AG04449 (cell line): ENCODE measurements around the gene MSX1.

Experiments used
- CTCF ChIA-PET: fragments of 350-600 bp; formaldehyde crosslinking; extraction: SDS; loops from one replicate; lab custom pipeline; 2021; ENCODE audit warnings: antibody characterized with exemption; lab: Yijun Ruan, JAX
- POLR2A ChIA-PET: fragments of 400-600, 350-600 bp; formaldehyde crosslinking; extraction: SDS; loops from one replicate; lab custom pipeline; 2020; ENCODE audit warnings: antibody characterized with exemption, inconsistent platforms; lab: Yijun Ruan, JAX
- DNase-seq: peaks from one replicate; pipeline ENCODE4 v3.0.0-alpha.2; 2010; ENCODE audit warnings: low read depth, low spot score
- H3K4me3 ChIP-seq: 2 replicates; pipeline ENCODE4 v1.5.1; 2011; ENCODE audit warnings: low read depth, mild to moderate bottlenecking, control low read depth, low read length
- TF ChIP-seq, protein P1 (sequence below): IDR thresholded peaks from one replicate; pipeline ENCODE4 v1.5.1; 2011; ENCODE audit warnings: mild to moderate bottlenecking, moderate library complexity, low read length, control low read depth, inconsistent platforms; ENCODE audit not compliant: insufficient read depth; ENCODE audit errors: missing control alignments

The MSX1 gene

DNA sequence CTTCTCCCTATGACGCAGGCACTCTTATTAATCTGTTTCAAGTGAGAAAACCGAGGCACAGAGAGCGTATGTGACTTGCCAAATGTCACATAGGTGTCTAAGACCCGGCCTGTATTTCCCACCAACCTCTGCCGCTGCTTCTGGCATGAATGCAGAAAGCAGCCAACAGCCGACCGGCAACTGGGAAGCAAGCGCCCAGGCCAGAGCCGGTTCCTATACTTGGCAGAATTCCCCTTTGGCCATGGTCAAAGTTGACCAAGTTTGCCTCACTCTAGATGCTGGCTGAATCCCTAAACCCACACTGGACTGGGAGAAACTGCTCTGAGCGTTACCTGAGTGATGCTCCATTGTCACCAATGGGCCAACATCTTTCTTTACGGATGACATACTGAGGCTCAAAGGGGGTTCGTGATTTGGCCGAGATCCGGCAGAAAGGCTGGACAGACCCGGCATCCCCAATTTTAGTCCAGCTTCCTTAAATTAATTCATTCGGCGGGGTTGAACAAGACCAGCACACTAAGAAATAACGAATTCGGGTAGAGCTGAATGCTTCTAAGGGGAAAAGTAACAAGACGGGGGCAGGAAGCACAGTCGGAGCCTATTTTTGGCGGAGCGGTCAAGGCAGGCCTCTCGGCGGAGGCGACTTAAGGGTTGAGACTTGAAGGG lies 11.2 kb downstream of the MSX1 start:
- ChIA-PET CTCF (interaction anchor here (1.5 kb wide), 2 partner anchors 10 to 191 kb away, joined by 3 to 6 read pairs; no protein-coding TSS in a partner anchor), POLR2A (no interaction called here)
- TF ChIP-seq, protein P1, sequence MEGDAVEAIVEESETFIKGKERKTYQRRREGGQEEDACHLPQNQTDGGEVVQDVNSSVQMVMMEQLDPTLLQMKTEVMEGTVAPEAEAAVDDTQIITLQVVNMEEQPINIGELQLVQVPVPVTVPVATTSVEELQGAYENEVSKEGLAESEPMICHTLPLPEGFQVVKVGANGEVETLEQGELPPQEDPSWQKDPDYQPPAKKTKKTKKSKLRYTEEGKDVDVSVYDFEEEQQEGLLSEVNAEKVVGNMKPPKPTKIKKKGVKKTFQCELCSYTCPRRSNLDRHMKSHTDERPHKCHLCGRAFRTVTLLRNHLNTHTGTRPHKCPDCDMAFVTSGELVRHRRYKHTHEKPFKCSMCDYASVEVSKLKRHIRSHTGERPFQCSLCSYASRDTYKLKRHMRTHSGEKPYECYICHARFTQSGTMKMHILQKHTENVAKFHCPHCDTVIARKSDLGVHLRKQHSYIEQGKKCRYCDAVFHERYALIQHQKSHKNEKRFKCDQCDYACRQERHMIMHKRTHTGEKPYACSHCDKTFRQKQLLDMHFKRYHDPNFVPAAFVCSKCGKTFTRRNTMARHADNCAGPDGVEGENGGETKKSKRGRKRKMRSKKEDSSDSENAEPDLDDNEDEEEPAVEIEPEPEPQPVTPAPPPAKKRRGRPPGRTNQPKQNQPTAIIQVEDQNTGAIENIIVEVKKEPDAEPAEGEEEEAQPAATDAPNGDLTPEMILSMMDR = no peak
- H3K4me3 ChIP-seq = no peak overlapping the region
- DNase-seq = no peak

DNA sequence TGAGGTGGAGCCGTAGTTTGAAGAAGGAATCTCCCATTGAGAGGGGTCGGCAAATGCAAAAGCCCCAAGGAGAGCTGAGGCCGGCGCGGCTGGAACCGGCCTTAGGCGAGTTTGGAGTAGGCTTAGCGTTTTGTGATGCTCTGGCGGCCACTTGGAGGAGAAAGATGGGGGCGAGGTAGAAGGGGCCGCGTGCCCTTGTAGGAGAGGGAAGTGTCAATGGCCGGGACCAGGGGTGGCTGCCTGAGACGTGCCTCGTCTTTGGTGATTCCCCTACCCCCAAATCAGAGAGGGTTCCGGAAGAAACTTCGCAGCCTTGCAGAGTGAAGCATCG lies 11.7 kb downstream of the MSX1 start:
- no peak overlapping the region for H3K4me3 ChIP-seq
- no peak for DNase-seq
- TF ChIP-seq, protein P1 = no peak
- CTCF ChIA-PET = interaction anchor here (0.9 to 1.5 kb wide), 4 partner anchors 8 to 383 kb away, joined by 3 to 6 read pairs (median 3); no protein-coding TSS in a partner anchor
- POLR2A ChIA-PET = no interaction called here

DNA sequence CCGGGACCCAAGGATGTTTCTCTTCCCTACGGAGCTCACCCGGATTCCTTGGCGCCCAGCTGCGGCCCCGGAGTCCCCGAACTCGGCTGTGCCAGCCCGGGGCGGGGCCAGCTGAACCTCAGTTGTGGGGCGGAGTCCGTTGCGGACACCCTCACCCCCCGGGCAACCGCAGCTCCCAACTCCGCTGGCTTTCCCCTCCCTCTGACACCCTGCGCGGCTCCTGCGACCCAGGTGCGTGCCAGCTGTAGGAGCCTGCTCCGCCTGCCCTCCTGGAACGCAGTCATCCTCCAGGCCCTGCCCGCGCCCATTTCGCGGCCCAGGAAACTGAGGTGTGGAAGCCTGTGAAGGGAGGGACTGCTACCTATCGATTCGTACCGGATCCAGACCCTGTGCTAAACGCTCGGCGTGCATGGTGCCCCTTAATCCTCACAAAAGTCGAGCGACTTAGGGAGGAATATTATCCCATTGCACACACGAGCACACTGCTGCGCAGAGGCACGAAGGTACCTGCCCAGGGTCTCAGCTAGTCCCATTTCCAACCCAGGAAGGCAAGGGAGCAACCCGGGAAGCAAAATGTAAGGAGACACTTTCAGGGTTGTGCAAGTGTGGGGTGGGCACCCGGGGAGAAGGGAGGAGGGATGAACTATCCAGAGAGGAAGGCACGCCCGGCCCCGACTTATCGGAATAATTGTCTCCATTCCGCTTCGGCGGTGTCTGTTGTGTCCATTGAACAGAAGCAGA lies 12.3 kb downstream of the MSX1 start:
- H3K4me3 ChIP-seq = no peak overlapping the region
- POLR2A ChIA-PET = no interaction called here
- TF ChIP-seq, protein P1 = no peak
- CTCF ChIA-PET = interaction anchor here (0.9 to 1.5 kb wide), 5 partner anchors 8 to 384 kb away, joined by 3 to 6 read pairs (median 3); no protein-coding TSS in a partner anchor
- no peak for DNase-seq

DNA sequence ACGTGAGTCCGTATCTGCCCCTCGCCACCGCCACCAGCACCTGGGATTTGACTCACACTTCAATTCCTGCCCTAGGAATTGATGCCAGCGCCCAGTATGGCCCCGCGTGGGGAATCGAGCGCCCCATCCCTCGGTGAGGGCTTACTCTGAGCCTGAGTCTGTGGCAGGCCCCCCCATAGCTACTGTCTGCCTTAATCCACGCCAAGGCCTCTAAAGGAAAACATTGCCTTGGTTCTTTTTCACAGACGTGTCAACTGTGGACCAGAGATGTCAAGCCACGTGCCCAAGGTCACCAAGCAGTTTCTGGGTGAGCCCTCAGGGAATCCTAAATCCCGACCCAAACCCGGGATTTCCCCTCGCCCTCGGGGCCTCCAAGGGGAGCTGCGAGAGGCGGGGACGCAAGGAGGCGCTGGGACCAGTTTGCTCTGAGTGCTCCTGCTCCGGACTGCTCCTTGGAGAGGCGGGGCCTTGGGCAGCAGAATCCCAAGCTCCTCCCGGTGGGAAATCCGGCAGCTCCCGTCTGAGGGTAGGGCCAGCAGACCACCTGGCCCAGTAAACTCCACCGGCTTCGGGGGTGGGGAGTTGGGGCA lies 12.9 kb downstream of the MSX1 start:
- POLR2A ChIA-PET = no interaction called here
- CTCF ChIA-PET = interaction anchor here (1.5 kb wide), 3 partner anchors 8 to 193 kb away, joined by 3 to 6 read pairs (median 5); no protein-coding TSS in a partner anchor
- TF ChIP-seq, protein P1 = no peak
- no peak overlapping the region for H3K4me3 ChIP-seq
- no peak for DNase-seq

DNA sequence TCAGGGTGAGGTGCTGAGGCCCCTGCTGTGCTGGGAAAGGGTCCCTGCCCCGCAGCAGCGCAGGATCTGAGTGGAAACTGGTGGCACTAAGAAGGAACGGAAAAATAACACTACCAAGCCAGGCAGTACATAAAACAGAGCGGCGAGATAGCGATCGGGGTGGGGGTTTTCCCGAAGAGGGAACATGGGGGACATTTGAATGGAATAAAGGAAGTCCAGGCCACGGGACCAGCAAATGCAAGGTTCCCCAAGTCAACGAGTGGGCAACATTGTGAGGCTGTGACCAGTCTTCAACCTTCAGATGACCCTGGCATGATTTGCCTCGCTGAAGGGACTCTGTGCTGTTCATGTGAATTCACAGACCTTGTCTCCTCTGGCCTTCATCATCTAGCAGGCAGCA lies 13.7 kb downstream of the MSX1 start:
- ChIA-PET CTCF (interaction anchor here (1.5 kb wide), 1 partner anchor 12 kb away, joined by 5 read pairs; no protein-coding TSS in a partner anchor), POLR2A (no interaction called here)
- no peak overlapping the region for H3K4me3 ChIP-seq
- TF ChIP-seq, protein P1 = no peak
- no peak for DNase-seq

DNA sequence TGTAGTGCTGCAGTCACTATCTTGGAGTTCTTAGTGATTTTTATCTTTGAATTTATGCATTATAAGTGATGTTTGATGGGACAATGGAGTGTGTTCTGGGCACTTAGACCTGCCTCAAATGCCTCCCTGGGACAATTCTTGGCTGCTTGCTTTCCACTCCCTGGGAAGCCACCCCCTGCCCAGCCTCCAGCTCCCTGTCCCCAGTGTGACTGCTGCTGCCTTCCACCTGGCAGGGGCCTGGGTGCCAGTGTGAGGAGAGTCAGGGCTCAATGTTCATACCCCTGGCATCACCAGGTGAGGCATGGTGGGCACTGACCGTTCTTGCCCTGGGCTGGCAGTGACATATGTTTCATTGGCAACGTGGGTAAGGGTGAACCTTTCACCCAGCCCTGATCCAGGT lies 14.8 kb downstream of the MSX1 start:
- no peak overlapping the region for H3K4me3 ChIP-seq
- DNase-seq = no peak
- ChIA-PET CTCF (interaction anchor here (1.2 kb wide), 1 partner anchor 11 kb away, joined by 3 read pairs; no protein-coding TSS in a partner anchor), POLR2A (no interaction called here)
- TF ChIP-seq, protein P1 = no peak
